A549 (cell line): ENCODE measurements around the gene GYS1.

Experiments
- CEBPB ChIP-seq, 2 experiments: fragments of >200 bp in 1 of 2; sonication (Bioruptor Twin) in 1 of 2; formaldehyde crosslinking in 1 of 2; IDR thresholded peaks; 2 replicates each; pipeline ENCODE4 v1.6.1; 2012 to 2016
- CHD4 ChIP-seq: fragments of 200-600 bp; sonication (generic); IDR thresholded peaks from 2 replicates; pipeline ENCODE4 v1.6.1; 2016; ENCODE audit warnings: antibody characterized with exemption, mild to moderate bottlenecking, borderline replicate concordance
- CTCF ChIP-seq: fragments of >200 bp; sonication (Bioruptor Twin); formaldehyde crosslinking; IDR thresholded peaks from 3 replicates; pipeline ENCODE4 v1.5.1; 2016
- ELK1 ChIP-seq: fragments of 150-350 bp; IDR thresholded peaks from 2 replicates; pipeline ENCODE4 v1.6.1; 2014; ENCODE audit warnings: low read depth, mild to moderate bottlenecking, low read length
- EP300 ChIP-seq, 2 experiments: fragments of >200 bp; sonication (Bioruptor Twin); formaldehyde crosslinking; IDR thresholded peaks; 2 replicates in 1 of 2; 3 replicates in 1 of 2; pipeline ENCODE4 v1.6.1; 2016 to 2017
- POLR2A ChIP-seq: IDR thresholded peaks from 2 replicates; pipeline ENCODE4 v1.6.1; 2012; ENCODE audit warnings: mild to moderate bottlenecking, low read length
- RCOR1 ChIP-seq: fragments of 150-350 bp; IDR thresholded peaks from 2 replicates; pipeline ENCODE4 v1.6.1; 2014; ENCODE audit warnings: antibody characterized with exemption, low read length, low read depth
- ZFP36 ChIP-seq: fragments of 450-650 bp; IDR thresholded peaks from 2 replicates; pipeline ENCODE4 v1.6.1; 2014; ENCODE audit warnings: borderline replicate concordance; ENCODE audit not compliant: partially characterized antibody
- TF ChIP-seq, protein P1 (sequence below): fragments of 200-600 bp; sonication (generic); IDR thresholded peaks from 2 replicates; pipeline ENCODE4 v1.6.1; 2016; ENCODE audit warnings: antibody characterized with exemption, mild to moderate bottlenecking, moderate library complexity

DNA sequence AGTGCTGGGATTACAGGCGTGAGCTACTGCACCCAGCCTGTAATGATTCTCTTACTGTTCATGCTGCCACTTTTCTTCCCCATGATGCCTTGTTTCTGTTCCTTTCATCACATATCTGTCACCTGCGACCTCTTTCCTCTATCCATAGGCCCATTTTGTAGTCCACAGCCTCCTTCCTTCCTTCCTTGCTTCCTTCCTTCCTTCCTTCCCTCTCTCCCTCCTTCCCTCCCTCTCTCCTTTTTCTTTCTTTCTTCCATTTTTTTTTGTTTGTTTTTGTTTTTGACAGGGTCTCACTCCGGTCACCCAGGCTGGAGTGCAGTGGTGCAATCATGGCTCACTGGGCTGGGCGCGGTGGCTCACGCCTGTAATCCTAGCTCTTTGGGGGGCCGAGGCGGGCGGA is 4.2 kb downstream of the GYS1 start:
- TF ChIP-seq EP300 (IDR thresholded peaks at IDR 0.05) (no peak), CHD4 (no peak), CTCF (no peak), CEBPB (IDR thresholded peaks at IDR 0.05) (no peak), ELK1 (no peak), ZFP36 (no peak), POLR2A (no peak), RCOR1 (no peak)
- TF ChIP-seq, protein P1, sequence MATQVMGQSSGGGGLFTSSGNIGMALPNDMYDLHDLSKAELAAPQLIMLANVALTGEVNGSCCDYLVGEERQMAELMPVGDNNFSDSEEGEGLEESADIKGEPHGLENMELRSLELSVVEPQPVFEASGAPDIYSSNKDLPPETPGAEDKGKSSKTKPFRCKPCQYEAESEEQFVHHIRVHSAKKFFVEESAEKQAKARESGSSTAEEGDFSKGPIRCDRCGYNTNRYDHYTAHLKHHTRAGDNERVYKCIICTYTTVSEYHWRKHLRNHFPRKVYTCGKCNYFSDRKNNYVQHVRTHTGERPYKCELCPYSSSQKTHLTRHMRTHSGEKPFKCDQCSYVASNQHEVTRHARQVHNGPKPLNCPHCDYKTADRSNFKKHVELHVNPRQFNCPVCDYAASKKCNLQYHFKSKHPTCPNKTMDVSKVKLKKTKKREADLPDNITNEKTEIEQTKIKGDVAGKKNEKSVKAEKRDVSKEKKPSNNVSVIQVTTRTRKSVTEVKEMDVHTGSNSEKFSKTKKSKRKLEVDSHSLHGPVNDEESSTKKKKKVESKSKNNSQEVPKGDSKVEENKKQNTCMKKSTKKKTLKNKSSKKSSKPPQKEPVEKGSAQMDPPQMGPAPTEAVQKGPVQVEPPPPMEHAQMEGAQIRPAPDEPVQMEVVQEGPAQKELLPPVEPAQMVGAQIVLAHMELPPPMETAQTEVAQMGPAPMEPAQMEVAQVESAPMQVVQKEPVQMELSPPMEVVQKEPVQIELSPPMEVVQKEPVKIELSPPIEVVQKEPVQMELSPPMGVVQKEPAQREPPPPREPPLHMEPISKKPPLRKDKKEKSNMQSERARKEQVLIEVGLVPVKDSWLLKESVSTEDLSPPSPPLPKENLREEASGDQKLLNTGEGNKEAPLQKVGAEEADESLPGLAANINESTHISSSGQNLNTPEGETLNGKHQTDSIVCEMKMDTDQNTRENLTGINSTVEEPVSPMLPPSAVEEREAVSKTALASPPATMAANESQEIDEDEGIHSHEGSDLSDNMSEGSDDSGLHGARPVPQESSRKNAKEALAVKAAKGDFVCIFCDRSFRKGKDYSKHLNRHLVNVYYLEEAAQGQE: no peak
